Fibroblast of lung (primary cell): ENCODE results near the gene ARFRP1.

ENCODE experiments used
- EZH2 ChIP-seq: IDR thresholded peaks from 2 replicates; pipeline ENCODE4 v1.5.1; 2012; ENCODE audit warnings: low read length, control low read depth, mild to moderate bottlenecking; ENCODE audit errors: missing control alignments
- TF ChIP-seq, protein P1 (sequence below), 2 donors: IDR thresholded peaks in 1 of 2; conservative IDR thresholded peaks in 1 of 2; 1 replicate in 1 of 2; 2 replicates in 1 of 2; pipeline ENCODE4 v1.5.1; 2011 to 2012; ENCODE audit warnings: low read length in 2 of 2, control low read depth in 1 of 2, inconsistent platforms in 1 of 2, low read depth in 1 of 2, mild to moderate bottlenecking in 1 of 2

DNA sequence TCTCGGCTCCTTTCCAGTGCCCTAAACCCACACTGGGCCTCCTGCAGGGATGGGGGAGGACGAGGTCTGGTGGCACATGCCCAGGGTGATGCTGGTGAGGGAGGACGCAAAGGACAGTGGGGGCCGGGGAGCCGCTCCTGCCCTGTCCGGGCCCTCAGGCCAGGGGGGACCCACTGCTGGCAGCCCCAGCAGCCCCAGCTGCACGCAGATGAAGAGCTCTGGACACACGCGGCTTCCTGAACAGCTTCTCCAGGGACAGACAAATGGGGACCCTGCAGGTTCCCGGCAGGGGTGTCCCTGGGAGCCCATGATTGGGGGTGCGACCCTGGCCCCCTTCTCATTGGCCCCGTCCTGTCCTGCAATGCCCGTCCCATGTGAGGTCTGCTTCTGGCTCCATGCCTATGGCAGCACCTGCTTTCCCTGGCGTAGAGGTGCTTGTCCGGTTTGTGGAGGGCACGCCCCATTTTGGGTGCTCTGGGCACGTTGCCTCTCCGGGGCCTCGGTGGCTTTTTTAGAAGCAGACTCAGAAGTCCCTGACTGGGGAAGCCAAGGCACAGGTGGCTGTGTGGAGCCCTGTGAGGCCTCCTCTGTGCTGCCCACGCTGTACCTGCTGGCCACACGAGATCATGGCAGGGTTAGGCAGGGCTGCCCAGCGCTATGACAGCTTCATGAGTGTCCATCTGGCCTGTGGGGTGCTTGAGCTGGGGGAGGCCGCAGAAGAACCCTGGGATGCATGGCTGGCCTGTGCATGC is 26.7 kb downstream of the ARFRP1 start:
- TF ChIP-seq EZH2, result no peak
- TF ChIP-seq, protein P1, sequence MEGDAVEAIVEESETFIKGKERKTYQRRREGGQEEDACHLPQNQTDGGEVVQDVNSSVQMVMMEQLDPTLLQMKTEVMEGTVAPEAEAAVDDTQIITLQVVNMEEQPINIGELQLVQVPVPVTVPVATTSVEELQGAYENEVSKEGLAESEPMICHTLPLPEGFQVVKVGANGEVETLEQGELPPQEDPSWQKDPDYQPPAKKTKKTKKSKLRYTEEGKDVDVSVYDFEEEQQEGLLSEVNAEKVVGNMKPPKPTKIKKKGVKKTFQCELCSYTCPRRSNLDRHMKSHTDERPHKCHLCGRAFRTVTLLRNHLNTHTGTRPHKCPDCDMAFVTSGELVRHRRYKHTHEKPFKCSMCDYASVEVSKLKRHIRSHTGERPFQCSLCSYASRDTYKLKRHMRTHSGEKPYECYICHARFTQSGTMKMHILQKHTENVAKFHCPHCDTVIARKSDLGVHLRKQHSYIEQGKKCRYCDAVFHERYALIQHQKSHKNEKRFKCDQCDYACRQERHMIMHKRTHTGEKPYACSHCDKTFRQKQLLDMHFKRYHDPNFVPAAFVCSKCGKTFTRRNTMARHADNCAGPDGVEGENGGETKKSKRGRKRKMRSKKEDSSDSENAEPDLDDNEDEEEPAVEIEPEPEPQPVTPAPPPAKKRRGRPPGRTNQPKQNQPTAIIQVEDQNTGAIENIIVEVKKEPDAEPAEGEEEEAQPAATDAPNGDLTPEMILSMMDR (conservative IDR thresholded peaks at IDR 0.05 in 1 of 2, IDR thresholded peaks at IDR 0.05 in 1 of 2; ENCODE audit: low read depth in 1 of 2, low read length in 2 of 2), result no peak
